NK-92 (cell line): ENCODE data around the gene SYT1.

Experiments
- DNase-seq: peaks from one replicate; lab custom pipeline; 2025; ENCODE audit not compliant: unreplicated experiment; lab: John Stamatoyannopoulos, UW

Gene SYT1

DNA sequence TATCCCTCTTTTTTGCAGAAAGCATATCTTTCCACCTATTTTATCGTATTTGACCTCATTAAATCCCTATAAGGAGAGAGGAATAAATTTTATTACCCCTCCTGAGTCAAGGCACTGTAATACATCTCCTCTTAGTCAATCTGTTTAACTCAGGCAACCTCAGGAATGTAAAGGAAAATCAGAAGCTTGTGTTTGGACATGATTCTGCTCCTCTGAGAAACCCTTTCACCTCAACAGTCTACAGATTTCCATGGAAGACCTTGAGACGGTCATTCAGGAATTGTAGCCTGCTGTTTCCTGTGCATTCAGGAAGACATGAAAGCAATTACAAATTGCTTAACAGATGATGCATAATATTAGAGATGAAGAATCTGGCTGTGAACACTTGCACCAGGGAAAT is 465.4 kb downstream of the SYT1 start:
- DNase-seq = no peak

DNA sequence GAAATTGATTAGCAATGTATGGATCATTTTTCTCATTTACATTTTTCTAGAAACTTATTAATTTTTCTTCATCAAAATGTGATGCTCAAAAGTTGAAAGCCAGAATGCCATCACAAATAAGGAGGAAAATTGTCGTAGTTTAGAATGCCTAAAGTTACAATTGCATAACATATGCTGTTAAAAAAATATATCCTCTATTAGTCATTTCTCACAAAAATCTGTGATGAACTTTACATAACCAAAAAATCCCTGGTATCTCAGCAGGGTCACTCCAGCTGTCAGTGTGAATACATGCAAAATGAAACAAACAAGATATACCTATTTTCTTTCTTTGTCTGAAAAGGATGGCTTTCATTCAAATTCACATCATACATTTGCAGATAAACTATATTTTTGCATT is 467.3 kb downstream of the SYT1 start:
- no peak for DNase-seq

DNA sequence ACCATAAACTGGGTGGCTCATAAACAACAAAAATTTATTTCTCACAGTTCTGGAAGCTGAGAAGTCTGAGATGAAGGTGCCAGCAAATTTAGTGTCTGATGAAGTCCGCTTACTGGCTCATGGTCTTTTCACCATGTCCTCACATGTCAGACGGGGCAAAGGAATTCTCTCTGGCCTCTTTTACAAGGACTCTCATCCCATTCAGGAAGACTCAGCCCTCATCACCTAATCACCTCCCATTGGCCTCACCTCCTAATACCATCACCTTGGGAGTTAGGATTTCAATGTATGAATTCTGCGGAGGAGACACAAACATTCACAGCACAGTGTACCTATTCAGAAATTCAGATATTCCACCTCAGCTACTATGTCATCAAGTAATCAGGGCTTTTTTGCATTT is 468.6 kb downstream of the SYT1 start:
- DNase-seq = no peak

DNA sequence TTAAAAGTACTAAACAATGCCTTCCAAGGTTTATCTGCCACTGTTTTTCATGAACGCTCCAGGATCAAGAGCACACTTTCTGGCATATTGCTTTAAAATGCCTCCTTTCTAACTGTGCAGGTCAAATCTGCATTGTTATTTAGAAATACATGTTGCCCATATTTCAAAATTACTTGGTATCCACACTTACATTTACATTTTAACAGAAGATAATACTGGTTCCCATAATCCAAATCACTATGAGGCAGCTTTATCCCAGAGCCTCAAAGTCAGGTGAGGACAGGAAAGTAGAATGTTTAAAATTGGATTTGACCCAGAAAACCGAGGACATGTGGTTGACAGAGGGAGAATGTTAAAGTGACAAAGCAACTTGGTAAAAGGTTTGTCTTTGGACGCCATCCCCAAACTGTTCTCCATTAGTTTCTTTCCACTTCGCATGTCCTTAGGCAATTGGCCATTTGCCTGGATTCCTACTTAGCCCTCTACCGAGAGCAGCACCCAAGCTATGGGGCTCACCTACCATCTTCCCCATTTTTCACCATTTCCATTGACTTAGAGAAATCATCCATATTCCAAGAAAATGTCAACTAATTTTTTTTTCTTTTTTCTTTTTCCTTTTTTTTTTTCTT is 473.2 kb downstream of the SYT1 start:
- DNase-seq = no peak

GRCh38 chr12:79344855-79345847 is 480.6 kb downstream of the SYT1 start:
- DNase-seq = no peak

- DNase-seq = no peak
Observed at GRCh38 chr12:79347866-79348265, 483.3 kb downstream of the SYT1 start.

DNA sequence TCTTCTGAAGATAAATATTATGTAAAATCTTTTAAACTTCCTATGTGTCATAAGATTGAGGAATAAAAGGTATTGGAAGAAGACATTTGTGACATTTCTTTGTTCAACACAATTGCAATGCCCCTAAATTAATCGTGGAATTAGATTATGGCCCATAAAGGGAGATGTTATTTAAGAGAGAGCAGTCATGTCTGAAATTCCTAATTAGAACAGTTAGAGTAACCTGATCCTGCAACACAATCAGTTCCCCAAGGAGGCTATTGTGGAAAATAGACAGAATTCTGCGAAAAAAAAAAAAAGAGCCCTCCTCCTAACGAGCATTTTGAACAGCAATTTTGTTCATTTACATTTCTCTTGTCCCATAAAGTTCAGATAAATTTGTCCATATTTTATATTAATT is 486.7 kb downstream of the SYT1 start:
- DNase-seq = no peak

GRCh38 chr12:79356216-79356615 is 491.6 kb downstream of the SYT1 start:
- DNase-seq = no peak

DNA sequence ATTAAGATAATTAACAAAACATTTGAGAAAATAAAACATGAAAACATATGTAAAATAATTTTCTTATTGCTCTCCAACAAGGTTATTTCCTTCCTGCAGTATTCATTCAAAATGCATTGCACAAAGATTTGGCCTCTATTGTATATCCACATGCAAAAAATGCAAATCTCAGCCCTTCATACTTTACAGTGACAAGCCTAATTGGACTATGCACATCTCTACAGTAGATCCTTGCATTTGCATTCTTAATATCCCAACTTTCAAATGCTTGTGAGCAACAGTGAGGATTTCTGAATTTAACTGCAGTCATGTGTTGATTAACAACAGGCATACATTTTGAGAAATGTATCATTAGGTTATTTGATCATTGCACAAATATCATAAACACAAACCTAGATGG is 492.5 kb downstream of the SYT1 start:
- no peak for DNase-seq

- DNase-seq = no peak
Observed at GRCh38 chr12:79358716-79359300, 494.2 kb downstream of the SYT1 start.

DNA sequence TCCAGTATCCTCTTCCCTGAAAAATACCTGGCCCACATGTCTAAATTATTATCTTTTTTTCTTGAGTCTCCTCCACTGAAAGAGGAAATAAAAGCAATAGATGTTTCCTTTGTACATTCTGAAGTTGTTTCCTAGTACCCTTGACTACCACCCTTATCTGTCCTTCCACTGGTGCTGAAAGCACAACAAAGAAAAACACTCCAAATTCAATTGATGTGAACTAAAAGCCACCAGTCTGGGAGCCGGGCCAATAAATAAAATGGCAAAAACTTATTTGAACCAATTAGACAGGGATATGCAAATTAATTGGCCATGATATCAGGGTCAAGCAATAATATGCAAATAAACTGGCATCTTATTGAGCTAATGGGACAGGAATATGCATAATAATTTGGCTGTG is 495.7 kb downstream of the SYT1 start:
- DNase-seq = no peak

GRCh38 chr12:79360936-79361335 is 496.4 kb downstream of the SYT1 start:
- DNase-seq = no peak

- no peak for DNase-seq
Observed at GRCh38 chr12:79364197-79364596, 499.6 kb downstream of the SYT1 start.

- DNase-seq = no peak
Observed at GRCh38 chr12:79366374-79366773, 501.8 kb downstream of the SYT1 start.

- no peak for DNase-seq
Observed at GRCh38 chr12:79367032-79367589, 502.5 kb downstream of the SYT1 start.

GRCh38 chr12:79370021-79370420 is 505.4 kb downstream of the SYT1 start:
- DNase-seq = no peak

- DNase-seq = no peak
Observed at GRCh38 chr12:79371226-79371625, 506.7 kb downstream of the SYT1 start.

DNA sequence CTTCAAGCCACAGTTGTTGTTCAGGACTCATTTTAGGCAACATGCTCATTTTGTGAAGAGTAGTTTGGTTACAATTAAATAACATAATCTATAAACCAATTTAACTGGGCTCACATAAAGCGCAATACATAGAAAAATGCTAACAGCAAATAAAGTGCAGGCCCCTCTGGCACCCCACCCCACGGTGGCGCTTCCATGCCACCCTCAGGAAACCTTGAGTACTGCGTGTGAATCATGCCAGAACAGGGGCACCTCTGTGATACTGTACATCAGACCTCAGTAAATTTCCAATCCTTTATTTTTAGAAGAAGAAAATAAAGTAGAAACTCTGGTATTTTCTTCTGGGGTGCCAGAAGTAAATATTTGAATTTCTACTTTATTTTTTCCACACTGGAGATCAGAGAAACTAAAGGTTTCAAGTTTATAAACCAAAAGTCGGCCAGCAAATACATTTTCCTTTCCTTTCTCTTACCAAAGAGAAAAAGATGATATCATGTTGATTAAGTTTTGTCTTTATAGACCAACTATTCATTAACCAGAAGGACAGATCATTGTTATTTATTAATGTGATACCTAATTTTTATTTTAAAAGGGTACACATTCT is 509.4 kb downstream of the SYT1 start:
- no peak for DNase-seq

DNA sequence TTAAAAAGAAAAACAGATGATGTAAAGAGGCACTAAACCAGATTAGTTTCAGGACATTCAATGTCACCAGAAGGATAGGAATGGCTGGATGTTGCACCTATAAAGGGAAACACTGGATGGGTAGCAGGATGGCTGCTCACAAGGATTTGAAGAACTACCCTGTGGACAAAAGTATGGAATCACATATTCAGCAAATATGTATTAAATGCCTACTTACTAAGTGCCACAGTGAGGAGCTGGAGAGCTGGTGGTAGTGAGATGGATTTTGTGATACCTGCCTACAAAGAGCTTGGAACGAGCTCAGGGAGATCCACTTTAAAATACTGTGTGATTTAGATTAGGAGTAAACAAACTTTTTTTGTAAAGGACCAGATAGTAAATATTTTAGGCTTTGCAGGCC is 510.0 kb downstream of the SYT1 start:
- DNase-seq = no peak

DNA sequence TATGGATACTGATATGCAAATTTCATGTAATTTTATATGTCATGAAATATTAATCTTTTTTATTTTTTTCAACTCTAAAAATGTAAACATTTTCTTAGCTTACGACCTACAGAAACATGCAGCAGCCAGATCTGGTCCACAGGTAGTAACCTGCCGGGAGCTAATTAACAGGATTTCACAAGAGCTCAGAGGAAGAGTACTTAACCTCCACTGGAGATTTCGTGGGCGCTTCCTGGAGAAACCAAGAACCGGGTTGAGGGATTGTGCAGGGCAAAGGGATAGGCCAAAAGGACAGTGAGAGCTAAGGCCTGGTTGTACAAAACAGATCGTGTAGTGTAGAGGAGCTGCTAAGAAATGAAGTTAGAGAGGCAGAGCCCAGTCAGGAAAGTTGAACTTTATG is 510.5 kb downstream of the SYT1 start:
- no peak for DNase-seq

GRCh38 chr12:79378496-79378895 is 513.9 kb downstream of the SYT1 start:
- DNase-seq = no peak
